ENCODE measurements around the gene TRPM5. TPM values are rescaled to one million over a fixed set of nuclear protein-coding genes. Genes with fewer than 3 reads are reported as not detected.

The TRPM5 gene
- total RNA-seq, 1 experiment from 2014 or later: not detected

DNA sequence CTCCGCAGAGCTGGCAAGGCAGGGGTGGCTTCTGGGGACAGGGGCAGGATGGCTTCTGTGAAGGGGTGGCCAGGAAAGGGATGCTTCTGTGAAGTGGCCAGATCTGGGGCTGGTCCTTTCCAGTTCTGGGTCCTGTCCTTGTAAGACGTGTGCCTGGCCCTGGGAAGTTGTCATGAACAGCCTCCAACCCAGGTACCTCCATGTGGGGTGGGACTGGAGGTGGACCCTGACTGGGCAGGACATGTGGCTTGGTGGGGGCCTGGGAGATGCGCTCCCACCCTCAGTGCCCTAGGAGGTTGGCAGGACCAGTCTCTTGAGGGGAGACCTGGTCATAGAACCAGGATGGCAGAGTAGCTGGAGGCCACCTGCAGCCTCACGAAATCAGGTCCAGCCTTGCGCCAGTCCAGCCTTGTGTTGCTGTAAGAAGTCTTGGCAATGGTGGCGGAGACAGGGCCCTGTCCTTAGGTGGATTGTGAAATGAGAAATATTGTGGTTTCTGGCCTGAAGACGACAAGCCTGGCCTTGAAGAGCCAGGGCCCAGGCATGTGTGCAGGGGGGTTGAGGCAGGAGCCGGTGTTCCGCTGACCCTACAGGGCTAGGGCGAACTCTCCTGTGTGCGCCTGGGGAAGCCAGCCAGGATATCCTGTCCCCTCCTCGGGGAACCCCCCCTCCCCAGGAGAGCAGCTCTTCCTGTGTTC, 3.1 kb upstream of the TRPM5 start:
- DNase-seq (ENCODE audit: low spot score): no peak
- intact Hi-C loops (cut with micrococcal nuclease; ENCODE audit: unreplicated experiment): no loop called here
- Histone ChIP-seq H3K4me1 (ENCODE audit: insufficient read depth, low read length, poor library complexity, severe bottlenecking) (no peaks in the 10 kb centered on the region), H3K4me3 (ENCODE audit: low read depth, low read length, poor library complexity, severe bottlenecking) (no peak overlapping the region), H3K27me3 (replicated peaks; ENCODE audit: insufficient read depth, low read depth, low read length, poor library complexity) (peaks cover 34% of the 10 kb centered on the region), H3K9me3 (ENCODE audit: low read depth, low read length, poor library complexity, severe bottlenecking) (no peaks in the 10 kb centered on the region), H3K27ac (ENCODE audit: low read depth, low read length, poor library complexity, severe bottlenecking) (no peak overlapping the region), H3K36me3 (ENCODE audit: insufficient read depth, low read length, poor library complexity, severe bottlenecking) (no peaks in the 10 kb centered on the region)
- ChIA-PET CTCF (no interaction called here), POLR2A (ENCODE audit: low non-redundant PET) (no interaction called here)
- no TSS peak for BruUV-seq (replicated peaks)
- TF ChIP-seq EZH2 (IDR thresholded peaks at IDR 0.05; ENCODE audit: borderline replicate concordance, low read depth, low read length, poor library complexity, severe bottlenecking): no peak
- TF ChIP-seq, protein P1, sequence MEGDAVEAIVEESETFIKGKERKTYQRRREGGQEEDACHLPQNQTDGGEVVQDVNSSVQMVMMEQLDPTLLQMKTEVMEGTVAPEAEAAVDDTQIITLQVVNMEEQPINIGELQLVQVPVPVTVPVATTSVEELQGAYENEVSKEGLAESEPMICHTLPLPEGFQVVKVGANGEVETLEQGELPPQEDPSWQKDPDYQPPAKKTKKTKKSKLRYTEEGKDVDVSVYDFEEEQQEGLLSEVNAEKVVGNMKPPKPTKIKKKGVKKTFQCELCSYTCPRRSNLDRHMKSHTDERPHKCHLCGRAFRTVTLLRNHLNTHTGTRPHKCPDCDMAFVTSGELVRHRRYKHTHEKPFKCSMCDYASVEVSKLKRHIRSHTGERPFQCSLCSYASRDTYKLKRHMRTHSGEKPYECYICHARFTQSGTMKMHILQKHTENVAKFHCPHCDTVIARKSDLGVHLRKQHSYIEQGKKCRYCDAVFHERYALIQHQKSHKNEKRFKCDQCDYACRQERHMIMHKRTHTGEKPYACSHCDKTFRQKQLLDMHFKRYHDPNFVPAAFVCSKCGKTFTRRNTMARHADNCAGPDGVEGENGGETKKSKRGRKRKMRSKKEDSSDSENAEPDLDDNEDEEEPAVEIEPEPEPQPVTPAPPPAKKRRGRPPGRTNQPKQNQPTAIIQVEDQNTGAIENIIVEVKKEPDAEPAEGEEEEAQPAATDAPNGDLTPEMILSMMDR (conservative IDR thresholded peaks at IDR 0.05; ENCODE audit: low read depth, low read length): no peak

DNA sequence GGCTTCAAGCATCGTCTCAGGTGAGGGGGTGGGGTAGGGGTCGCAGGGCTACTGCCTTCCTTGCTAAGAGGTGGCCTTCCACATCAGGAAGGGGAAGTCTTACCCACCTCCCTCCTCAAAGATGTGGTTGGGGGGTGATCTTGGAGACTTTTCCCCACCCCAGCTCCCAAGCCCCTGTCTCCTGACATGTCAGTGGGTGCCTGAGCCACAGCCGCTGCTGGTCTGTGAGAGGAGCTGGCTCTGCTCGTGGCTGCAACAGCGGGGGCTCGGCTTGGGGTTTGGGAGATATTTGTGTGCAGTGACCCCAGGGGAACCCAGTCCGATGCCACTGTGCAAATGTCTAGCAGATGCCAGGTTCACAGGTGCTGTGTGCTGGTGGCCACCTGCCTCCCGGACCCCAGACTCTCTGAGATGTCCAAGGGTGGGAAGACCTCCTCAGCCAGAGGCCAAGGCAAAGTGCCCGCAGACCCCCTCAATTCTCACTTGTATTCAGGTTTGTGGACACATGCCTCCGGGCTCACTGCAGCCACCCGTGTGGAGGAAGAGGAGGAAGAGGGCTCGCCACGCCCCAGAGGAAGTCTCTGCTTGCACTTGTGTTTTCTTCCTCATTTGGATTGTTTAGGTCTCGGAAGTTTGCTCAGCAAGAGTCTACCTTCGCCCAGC, 2.4 kb upstream of the TRPM5 start:
- POLR2A ChIA-PET (ENCODE audit: low non-redundant PET): no interaction called here
- Histone ChIP-seq H3K4me3 (ENCODE audit: low read depth, low read length, poor library complexity, severe bottlenecking) (no peak overlapping the region), H3K9me3 (ENCODE audit: low read depth, low read length, poor library complexity, severe bottlenecking) (no peaks in the 10 kb centered on the region), H3K27ac (ENCODE audit: low read depth, low read length, poor library complexity, severe bottlenecking) (no peak overlapping the region), H3K36me3 (ENCODE audit: insufficient read depth, low read length, poor library complexity, severe bottlenecking) (no peaks in the 10 kb centered on the region), H3K4me1 (ENCODE audit: insufficient read depth, low read length, poor library complexity, severe bottlenecking) (no peaks in the 10 kb centered on the region), H3K27me3 (replicated peaks; ENCODE audit: insufficient read depth, low read depth, low read length, poor library complexity) (peaks cover 33% of the 10 kb centered on the region)
- no TSS peak for BruUV-seq (replicated peaks)
- CTCF ChIA-PET: no interaction called here
- TF ChIP-seq EZH2 (IDR thresholded peaks at IDR 0.05; ENCODE audit: borderline replicate concordance, low read depth, low read length, poor library complexity, severe bottlenecking): no peak
- TF ChIP-seq, protein P1 (conservative IDR thresholded peaks at IDR 0.05; ENCODE audit: low read depth, low read length): no peak
- intact Hi-C loops (cut with micrococcal nuclease; ENCODE audit: unreplicated experiment): no loop called here
- DNase-seq (ENCODE audit: low spot score): no peak

DNA sequence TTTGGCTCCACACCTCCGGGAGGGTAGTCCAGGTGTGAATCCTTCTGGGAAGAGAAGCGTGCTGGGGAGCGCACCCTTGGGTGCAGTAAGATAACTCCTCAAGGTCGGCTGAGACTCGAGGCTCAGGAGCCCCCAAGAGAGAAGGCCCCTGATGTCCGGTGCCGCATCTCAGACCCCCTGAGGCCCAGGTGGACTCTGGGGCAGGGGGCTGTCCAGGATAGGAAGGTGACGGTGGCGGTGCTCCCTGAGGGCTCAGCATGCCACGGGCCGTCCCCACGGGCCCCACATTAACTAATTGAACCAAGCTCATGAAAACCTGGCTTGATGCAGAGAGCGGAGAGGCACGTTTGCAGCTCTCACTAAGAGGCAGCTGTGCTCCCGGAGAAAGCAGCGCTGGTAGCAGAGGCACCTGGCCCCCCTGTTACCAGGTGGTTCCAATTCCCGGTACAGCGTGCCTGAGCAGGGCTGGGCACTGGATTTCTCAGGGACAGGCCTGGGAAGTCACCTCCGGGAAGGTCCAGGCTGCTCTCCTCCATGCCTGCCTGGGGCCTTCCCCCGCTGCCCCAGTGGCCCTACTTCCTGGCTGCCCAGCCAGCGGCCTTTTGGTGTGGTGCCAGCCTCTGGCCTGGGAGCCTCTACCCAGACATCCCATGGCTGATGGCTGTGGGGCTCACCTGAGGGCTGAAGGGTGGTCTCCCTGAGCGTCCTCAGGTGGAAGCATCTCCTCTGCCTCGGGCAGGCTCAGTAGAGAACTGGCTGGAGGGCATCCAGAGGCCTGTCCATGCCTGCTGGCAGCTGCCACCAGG, 1.6 kb upstream of the TRPM5 start:
- Histone ChIP-seq H3K4me1 (ENCODE audit: insufficient read depth, low read length, poor library complexity, severe bottlenecking) (no peaks in the 10 kb centered on the region), H3K27ac (ENCODE audit: low read depth, low read length, poor library complexity, severe bottlenecking) (no peak overlapping the region), H3K9me3 (ENCODE audit: low read depth, low read length, poor library complexity, severe bottlenecking) (no peaks in the 10 kb centered on the region), H3K4me3 (ENCODE audit: low read depth, low read length, poor library complexity, severe bottlenecking) (no peak overlapping the region), H3K36me3 (ENCODE audit: insufficient read depth, low read length, poor library complexity, severe bottlenecking) (no peaks in the 10 kb centered on the region), H3K27me3 (replicated peaks; ENCODE audit: insufficient read depth, low read depth, low read length, poor library complexity) (peaks cover 33% of the 10 kb centered on the region)
- BruUV-seq (replicated peaks): no TSS peak
- TF ChIP-seq, protein P1 (conservative IDR thresholded peaks at IDR 0.05; ENCODE audit: low read depth, low read length): no peak
- peak; percentile 35 for TF ChIP-seq EZH2 (IDR thresholded peaks at IDR 0.05; ENCODE audit: borderline replicate concordance, low read depth, low read length, poor library complexity, severe bottlenecking)
- POLR2A ChIA-PET (ENCODE audit: low non-redundant PET): no interaction called here
- intact Hi-C loops (cut with micrococcal nuclease; ENCODE audit: unreplicated experiment): no loop called here
- CTCF ChIA-PET: no interaction called here
- no peak for DNase-seq (ENCODE audit: low spot score)
